ENCODE measurements around the gene RRP15. TPM values are rescaled to one million over a fixed set of nuclear protein-coding genes. Genes with fewer than 3 reads are reported as not detected.
"Not testable (repeated sequence)": the region's sequence is repeated elsewhere in the genome, so short reads cannot be mapped to it uniquely, and the experiment has no call there.

RRP15 gene
- total RNA-seq, 6 experiments from 2014 or later = 24.9 to 33.6 (median 30.5) TPM

DNA sequence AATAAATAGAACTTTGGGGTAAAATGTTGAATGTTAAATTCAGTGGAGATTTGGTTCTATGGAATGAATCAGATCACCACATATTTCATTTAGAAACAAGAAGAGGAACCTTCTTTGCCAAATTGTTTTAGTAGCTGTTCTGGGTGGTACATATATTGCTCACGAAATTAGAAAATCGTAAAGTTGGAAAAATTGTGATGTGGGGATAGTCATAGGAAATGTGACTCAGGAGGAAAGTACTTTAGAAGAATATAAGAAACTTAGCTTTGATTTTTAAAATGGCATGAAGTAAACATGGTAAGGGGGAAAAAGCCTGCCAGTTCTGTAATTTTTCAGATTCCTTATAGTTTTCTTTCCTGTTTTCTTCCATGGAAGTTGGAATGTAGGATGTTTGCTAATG lies 27.4 kb downstream of the RRP15 start:
- 0 out of 2 replicates have a peak overlapping the region, but pooled peaks have one; percentile 10 for H3K4me3 Mint-ChIP-seq
- peaks cover 13% of the 10 kb centered on the region for H3K36me3 Mint-ChIP-seq (ENCODE audit: low read depth)
- H3K4me1 Mint-ChIP-seq (ENCODE audit: low read depth) = peaks cover 20% of the 10 kb centered on the region
- H3K27me3 Mint-ChIP-seq (ENCODE audit: insufficient read depth) = no peaks in the 10 kb centered on the region
- TF ChIP-seq, protein P1, sequence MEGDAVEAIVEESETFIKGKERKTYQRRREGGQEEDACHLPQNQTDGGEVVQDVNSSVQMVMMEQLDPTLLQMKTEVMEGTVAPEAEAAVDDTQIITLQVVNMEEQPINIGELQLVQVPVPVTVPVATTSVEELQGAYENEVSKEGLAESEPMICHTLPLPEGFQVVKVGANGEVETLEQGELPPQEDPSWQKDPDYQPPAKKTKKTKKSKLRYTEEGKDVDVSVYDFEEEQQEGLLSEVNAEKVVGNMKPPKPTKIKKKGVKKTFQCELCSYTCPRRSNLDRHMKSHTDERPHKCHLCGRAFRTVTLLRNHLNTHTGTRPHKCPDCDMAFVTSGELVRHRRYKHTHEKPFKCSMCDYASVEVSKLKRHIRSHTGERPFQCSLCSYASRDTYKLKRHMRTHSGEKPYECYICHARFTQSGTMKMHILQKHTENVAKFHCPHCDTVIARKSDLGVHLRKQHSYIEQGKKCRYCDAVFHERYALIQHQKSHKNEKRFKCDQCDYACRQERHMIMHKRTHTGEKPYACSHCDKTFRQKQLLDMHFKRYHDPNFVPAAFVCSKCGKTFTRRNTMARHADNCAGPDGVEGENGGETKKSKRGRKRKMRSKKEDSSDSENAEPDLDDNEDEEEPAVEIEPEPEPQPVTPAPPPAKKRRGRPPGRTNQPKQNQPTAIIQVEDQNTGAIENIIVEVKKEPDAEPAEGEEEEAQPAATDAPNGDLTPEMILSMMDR (IDR thresholded peaks at IDR 0.05) = no peak
- peak overlapping the region; percentile 1 for H3K27ac Mint-ChIP-seq
- peak; percentile 3 for DNase-seq
- H3K9me3 Mint-ChIP-seq = no peaks in the 10 kb centered on the region

DNA sequence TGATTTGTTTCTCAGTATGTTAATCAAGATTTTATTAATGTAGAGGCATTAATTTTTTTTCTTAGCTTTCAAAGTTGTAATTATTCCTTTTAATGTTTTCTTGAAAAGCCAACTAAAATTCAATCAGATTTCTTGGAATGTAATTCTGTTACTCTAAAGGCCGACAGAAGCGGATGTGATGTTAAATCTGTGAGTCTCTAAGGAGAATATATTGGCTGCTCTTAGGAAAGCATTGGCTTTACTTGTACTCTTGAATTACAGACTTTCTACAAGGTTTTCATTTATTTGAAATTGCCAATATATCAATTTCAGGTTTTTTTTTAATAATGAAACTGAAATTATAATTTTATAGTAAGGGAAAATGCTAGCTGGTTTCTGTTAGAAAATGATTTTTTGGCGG lies 29.2 kb downstream of the RRP15 start:
- peaks cover 10% of the 10 kb centered on the region for H3K36me3 Mint-ChIP-seq (ENCODE audit: low read depth)
- TF ChIP-seq, protein P1 (IDR thresholded peaks at IDR 0.05) = no peak
- no peaks in the 10 kb centered on the region for H3K9me3 Mint-ChIP-seq
- H3K27ac Mint-ChIP-seq = no peak overlapping the region
- H3K27me3 Mint-ChIP-seq (ENCODE audit: insufficient read depth) = no peaks in the 10 kb centered on the region
- no peak for DNase-seq
- peaks cover 20% of the 10 kb centered on the region for H3K4me1 Mint-ChIP-seq (ENCODE audit: low read depth)
- no peak overlapping the region for H3K4me3 Mint-ChIP-seq

DNA sequence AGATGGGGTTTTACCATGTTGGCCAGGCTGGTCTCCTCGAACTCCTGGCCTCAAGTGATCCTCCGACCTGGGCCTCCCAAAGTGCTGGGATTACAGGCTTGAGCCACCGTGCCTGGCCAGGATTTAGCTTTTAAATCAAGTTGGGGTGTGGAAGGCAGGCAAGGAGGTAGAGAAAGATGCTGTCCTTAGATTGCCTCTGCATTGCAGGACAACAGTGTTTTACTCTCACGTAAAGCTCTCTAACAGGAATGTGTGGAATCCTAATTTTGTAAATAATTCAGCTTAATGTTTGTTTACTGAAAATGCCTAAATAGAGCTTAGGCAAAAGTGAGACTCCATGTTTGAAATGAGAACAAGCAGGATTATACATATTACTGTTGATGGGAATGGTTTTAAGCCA lies 30.5 kb downstream of the RRP15 start:
- DNase-seq = no peak
- Mint-ChIP-seq H3K4me1 (ENCODE audit: low read depth) (peaks cover 20% of the 10 kb centered on the region), H3K4me3 (no peak overlapping the region), H3K27ac (no peak overlapping the region), H3K36me3 (ENCODE audit: low read depth) (peaks cover 7% of the 10 kb centered on the region), H3K9me3 (no peaks in the 10 kb centered on the region), H3K27me3 (ENCODE audit: insufficient read depth) (no peaks in the 10 kb centered on the region)
- TF ChIP-seq, protein P1 (IDR thresholded peaks at IDR 0.05) = no peak

DNA sequence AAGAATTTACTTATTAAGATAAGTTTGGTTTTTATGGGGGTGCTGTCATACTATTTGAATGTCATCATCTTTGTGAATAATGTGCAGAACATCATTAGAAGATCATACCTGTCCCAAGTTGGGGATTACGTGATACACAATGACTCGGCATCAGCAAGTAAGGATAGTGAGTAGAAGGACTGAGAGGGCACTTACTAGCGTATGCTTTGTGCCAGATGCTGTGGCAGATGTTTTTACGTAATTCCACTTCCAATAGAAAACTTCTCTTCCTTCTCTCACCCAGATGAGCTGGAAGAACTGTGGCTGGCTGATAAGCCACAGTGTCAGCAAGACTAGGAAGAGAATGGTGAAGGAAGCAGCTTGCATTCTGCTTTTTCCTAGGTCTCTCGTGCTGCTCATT lies 32.0 kb downstream of the RRP15 start:
- no peaks in the 10 kb centered on the region for H3K36me3 Mint-ChIP-seq (ENCODE audit: low read depth)
- H3K27me3 Mint-ChIP-seq (ENCODE audit: insufficient read depth) = no peaks in the 10 kb centered on the region
- H3K9me3 Mint-ChIP-seq = no peaks in the 10 kb centered on the region
- no peak for DNase-seq
- H3K27ac Mint-ChIP-seq = no peak overlapping the region
- no peak overlapping the region for H3K4me3 Mint-ChIP-seq
- TF ChIP-seq, protein P1 (IDR thresholded peaks at IDR 0.05) = no peak
- peaks cover 14% of the 10 kb centered on the region for H3K4me1 Mint-ChIP-seq (ENCODE audit: low read depth)

DNA sequence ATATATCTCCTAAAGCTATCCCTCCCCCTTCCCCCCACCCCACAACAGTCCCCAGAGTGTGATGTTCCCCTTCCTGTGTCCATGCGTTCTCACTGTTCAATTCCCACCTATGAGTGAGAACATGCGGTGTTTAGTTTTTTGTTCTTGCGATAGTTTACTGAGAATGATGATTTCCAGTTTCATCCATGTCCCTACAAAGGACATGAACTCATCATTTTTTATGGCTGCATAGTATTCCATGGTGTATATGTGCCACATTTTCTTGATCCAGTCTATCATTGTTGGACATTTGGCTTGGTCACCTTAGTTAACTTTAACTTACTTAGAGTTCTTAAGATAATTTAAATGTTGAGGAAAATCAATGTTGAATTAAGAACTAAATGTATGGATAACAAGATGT lies 35.1 kb downstream of the RRP15 start:
- not testable (repeated sequence) for H3K36me3 Mint-ChIP-seq (ENCODE audit: low read depth); H3K9me3 Mint-ChIP-seq; H3K27me3 Mint-ChIP-seq (ENCODE audit: insufficient read depth); DNase-seq; H3K4me3 Mint-ChIP-seq; H3K27ac Mint-ChIP-seq; H3K4me1 Mint-ChIP-seq (ENCODE audit: low read depth)

DNA sequence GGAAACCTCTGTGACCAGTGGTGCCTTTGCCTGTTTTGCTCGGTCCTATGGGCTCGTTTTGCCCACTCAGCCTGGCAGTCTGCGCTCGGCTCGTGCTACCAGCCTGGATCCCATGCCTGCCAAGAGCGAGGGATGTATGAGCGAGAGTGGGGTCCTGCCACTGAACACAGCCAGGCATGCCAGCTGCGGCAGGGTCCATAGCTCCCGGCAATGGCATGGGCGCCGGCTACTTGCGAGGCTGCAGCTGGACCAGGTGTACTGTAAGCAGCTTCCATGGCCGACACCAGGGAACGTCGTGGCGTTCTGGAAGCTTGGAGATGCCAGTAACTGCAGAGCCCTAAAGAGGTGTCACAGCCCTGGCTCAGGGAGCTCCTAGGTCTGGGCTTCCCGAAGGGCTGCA lies 37.7 kb downstream of the RRP15 start:
- peaks cover 7% of the 10 kb centered on the region; the same call in 1 of the 2 replicates for H3K36me3 Mint-ChIP-seq (ENCODE audit: low read depth)
- H3K27ac Mint-ChIP-seq = no peak overlapping the region
- no peaks in the 10 kb centered on the region for H3K27me3 Mint-ChIP-seq (ENCODE audit: insufficient read depth)
- no peaks in the 10 kb centered on the region for H3K9me3 Mint-ChIP-seq
- H3K4me1 Mint-ChIP-seq (ENCODE audit: low read depth) = no peaks in the 10 kb centered on the region
- DNase-seq = no peak
- H3K4me3 Mint-ChIP-seq = no peak overlapping the region
- TF ChIP-seq, protein P1 (IDR thresholded peaks at IDR 0.05) = no peak
